ENCODE data around the gene PRICKLE4.
"Not testable (repeated sequence)": the region's sequence is repeated elsewhere in the genome, so short reads cannot be mapped to it uniquely, and the experiment has no call there.

The PRICKLE4 gene

GRCh38 chr6:41801380-41801779 is 20.8 kb downstream of the PRICKLE4 start:
- DNase-seq: no peak

GRCh38 chr6:41805830-41806774 is 25.5 kb downstream of the PRICKLE4 start:
- no peak for DNase-seq

GRCh38 chr6:41811095-41811494 is 30.5 kb downstream of the PRICKLE4 start:
- DNase-seq: no peak

- not testable (repeated sequence) for DNase-seq
These were observed 31.4 kb downstream of the PRICKLE4 start for GRCh38 chr6:41811946-41812345.

- no peak for DNase-seq
These were observed 32.9 kb downstream of the PRICKLE4 start for GRCh38 chr6:41813469-41813868.

GRCh38 chr6:41813956-41814355 is 33.4 kb downstream of the PRICKLE4 start:
- DNase-seq: no peak

GRCh38 chr6:41814629-41815028 is 34.0 kb downstream of the PRICKLE4 start:
- DNase-seq: no peak

GRCh38 chr6:41815587-41815986 is 35.0 kb downstream of the PRICKLE4 start:
- no peak for DNase-seq

GRCh38 chr6:41818271-41819054 is 37.9 kb downstream of the PRICKLE4 start:
- no peak for DNase-seq

GRCh38 chr6:41821266-41821665 is 40.7 kb downstream of the PRICKLE4 start:
- DNase-seq: no peak

- DNase-seq: no peak
These were observed 41.4 kb downstream of the PRICKLE4 start for GRCh38 chr6:41822021-41822420.

- DNase-seq: no peak
These were observed 42.6 kb downstream of the PRICKLE4 start for GRCh38 chr6:41823178-41823577.

- no peak for DNase-seq
These were observed 44.3 kb downstream of the PRICKLE4 start for GRCh38 chr6:41824571-41825569.

- no peak for DNase-seq
These were observed 45.9 kb downstream of the PRICKLE4 start for GRCh38 chr6:41826343-41827022.

GRCh38 chr6:41832263-41832662 is 51.7 kb downstream of the PRICKLE4 start:
- DNase-seq: no peak

GRCh38 chr6:41836022-41836659 is 55.6 kb downstream of the PRICKLE4 start:
- DNase-seq: no peak

- no peak for DNase-seq
These were observed 56.1 kb downstream of the PRICKLE4 start for GRCh38 chr6:41836660-41837052.
